Measurements from ENCODE around the gene POLR1A. TPM values are rescaled to one million over a fixed set of nuclear protein-coding genes. Genes with fewer than 3 reads are reported as not detected.

The POLR1A gene
- total and polyA plus RNA-seq, 2 of the 13 experiments (the other 11 are each of a cell fraction or from before 2014, with no cell fraction given): 7.2 to 39.9 TPM

DNA sequence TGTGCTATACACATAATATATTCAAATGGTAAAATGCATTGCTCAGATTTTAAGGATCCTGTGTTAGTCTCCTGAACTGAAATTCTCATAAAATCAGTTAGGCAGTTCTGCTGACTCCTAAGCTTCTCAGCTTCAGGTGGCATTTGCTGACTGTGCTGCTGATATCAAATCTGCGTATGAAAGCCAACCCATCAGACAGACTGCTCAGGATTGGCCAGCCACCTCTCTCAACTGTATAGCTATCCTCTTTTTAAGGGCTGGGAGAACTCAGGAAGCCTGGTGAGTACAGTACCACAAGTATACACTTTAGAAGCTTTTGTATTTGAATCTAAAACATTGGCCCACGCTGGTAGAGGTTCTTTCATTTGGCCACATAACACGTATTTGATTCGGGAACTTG lies 29.0 kb upstream of the POLR1A start:
- peak in 1 of 2 experiments; percentile 32; a peak in 1 of 4 replicates for TF ChIP-seq MAFK (conservative IDR thresholded peaks at IDR 0.05 in 1 of 2, IDR thresholded peaks at IDR 0.05 in 1 of 2; ENCODE audit: low read length in 2 of 2)
- no peak for TF ChIP-seq ZNF674 (CRISPR knock-in tag; IDR thresholded peaks at IDR 0.05; ENCODE audit: low read depth)
- no peak for TF ChIP-seq ZBTB1 (CRISPR knock-in tag; IDR thresholded peaks at IDR 0.05; ENCODE audit: borderline replicate concordance)
- DNase-seq (ENCODE audit: low spot score): no peak
- no peaks in the 10 kb centered on the region for H3K27me3 ChIP-seq (ENCODE audit: control insufficient read depth in 1 of 2, insufficient read depth in 2 of 2, low read length in 2 of 2)
- in situ Hi-C loops (cut with HindIII; ENCODE audit: extremely low pct_ligation_motif_present, low pct_unique_long_range_greater_than_20kb): no loop called here
- H3K4me1 ChIP-seq (ENCODE audit: insufficient read depth, low read length): 0 out of 2 replicates have a peak, but pooled peaks cover 3% of the 10 kb centered on the region
- no TSS peak for BruUV-seq (replicated peaks)
- ChIA-PET POLR2A (interaction anchor here (0.6 kb wide), 1 partner anchor 9 kb away, joined by 4 read pairs; no protein-coding TSS in a partner anchor), CTCF (ENCODE audit: low intra/inter-chr PET ratio, low total read pairs) (no interaction called here)
- no peak overlapping the region for H3K27ac ChIP-seq (ENCODE audit: extremely low read length, insufficient read depth, low read length)
- no peak overlapping the region for H3K9ac ChIP-seq (ENCODE audit: insufficient read depth, low read depth, low read length)
- H3K79me2 ChIP-seq (ENCODE audit: insufficient read depth, low read length): no peaks in the 10 kb centered on the region
- H3K4me2 ChIP-seq (ENCODE audit: low read depth, low read length): no peak overlapping the region
- peaks cover 53 to 97% of the 10 kb centered on the region in 2 experiments for H3K36me3 ChIP-seq (replicated peaks in 1 of 2; ENCODE audit: control insufficient read depth in 1 of 2, insufficient read depth in 2 of 2, low read length in 2 of 2)
- H3K4me3 ChIP-seq (replicated peaks in 1 of 3; ENCODE audit: insufficient read depth in 1 of 3, low read depth in 2 of 3, low read length in 3 of 3): no peak overlapping the region
- H4K20me1 ChIP-seq (ENCODE audit: insufficient read depth, low read length): no peaks in the 10 kb centered on the region
- no peak overlapping the region for H2AFZ ChIP-seq (ENCODE audit: low read length)
- FAIRE-seq: no peak
- 98% methylated on average over 4 of the region's 4 CpGs for WGBS (ENCODE audit: low lambda C conversion rate)
- ATAC-seq: no peak
- H3K9me3 ChIP-seq (ENCODE audit: low read length): no peaks in the 10 kb centered on the region
- intact Hi-C loops (cut with micrococcal nuclease; ENCODE audit: unreplicated experiment): no loop called here

- no peak overlapping the region for H3K27ac ChIP-seq (ENCODE audit: extremely low read length, insufficient read depth, low read length)
- intact Hi-C loops (cut with micrococcal nuclease; ENCODE audit: unreplicated experiment): no loop called here
- H3K4me3 ChIP-seq (replicated peaks in 1 of 3; ENCODE audit: insufficient read depth in 1 of 3, low read depth in 2 of 3, low read length in 3 of 3): no peak overlapping the region
- FAIRE-seq (no peak), ATAC-seq (no peak), DNase-seq (ENCODE audit: low spot score) (no peak)
- no peaks in the 10 kb centered on the region for H3K79me2 ChIP-seq (ENCODE audit: insufficient read depth, low read length)
- H3K36me3 ChIP-seq (replicated peaks in 1 of 2; ENCODE audit: control insufficient read depth in 1 of 2, insufficient read depth in 2 of 2, low read length in 2 of 2): peaks cover 56 to 99% of the 10 kb centered on the region in 2 experiments
- H3K9me3 ChIP-seq (ENCODE audit: low read length): no peaks in the 10 kb centered on the region
- POLR2A ChIA-PET: no interaction called here
- no peak overlapping the region for H3K9ac ChIP-seq (ENCODE audit: insufficient read depth, low read depth, low read length)
- no peak overlapping the region for H2AFZ ChIP-seq (ENCODE audit: low read length)
- no peaks in the 10 kb centered on the region for H3K27me3 ChIP-seq (ENCODE audit: control insufficient read depth in 1 of 2, insufficient read depth in 2 of 2, low read length in 2 of 2)
- in situ Hi-C loops (cut with HindIII; ENCODE audit: extremely low pct_ligation_motif_present, low pct_unique_long_range_greater_than_20kb): no loop called here
- TF ChIP-seq MEF2D (CRISPR knock-in tag; IDR thresholded peaks at IDR 0.05): no peak
- peak; percentile 26 for TF ChIP-seq AGO2 (optimal IDR thresholded peaks at IDR 0.05; ENCODE audit: low read depth, low read length)
- BruUV-seq (replicated peaks): TSS peak; percentile 4
- H3K4me1 ChIP-seq (ENCODE audit: insufficient read depth, low read length): no peaks in the 10 kb centered on the region
- no peak overlapping the region for H3K4me2 ChIP-seq (ENCODE audit: low read depth, low read length)
- CTCF ChIA-PET (ENCODE audit: low intra/inter-chr PET ratio, low total read pairs): no interaction called here
- WGBS (ENCODE audit: low lambda C conversion rate): 95% methylated on average over 5 of the region's 5 CpGs
- no peaks in the 10 kb centered on the region for H4K20me1 ChIP-seq (ENCODE audit: insufficient read depth, low read length)
Measured at GRCh38 chr2:86124683-86125082, 19.0 kb upstream of the POLR1A start.
